GM10266 (cell line): ENCODE data around the gene ZNF765.
A peak's percentile ranks its signal among the peaks of the same experiment; 100 is the strongest.
"Not testable (repeated sequence)": the region's sequence is repeated elsewhere in the genome, so short reads cannot be mapped to it uniquely, and the experiment has no call there.

Experiments used
- DNase-seq: peaks from one replicate; pipeline ENCODE4 v3.0.0; 2012; ENCODE audit errors: extremely low spot score
- TF ChIP-seq, protein P1 (sequence below): IDR thresholded peaks from 2 replicates; pipeline ENCODE4 v1.5.1; 2012; ENCODE audit warnings: mild to moderate bottlenecking, low read depth; ENCODE audit not compliant: control insufficient read depth, insufficient read depth; ENCODE audit errors: missing control alignments

The ZNF765 gene

GRCh38 chr19:53431399-53432087 lies 36.6 kb downstream of the ZNF765 start, which contains the start of gene ZNF761:
Gene ZNF761, plus strand, starts transcription at chr19:53431984. Its CDS starts 15,285 bp downstream, at chr19:53447269.
- peak; percentile 91 for DNase-seq
- TF ChIP-seq, protein P1, sequence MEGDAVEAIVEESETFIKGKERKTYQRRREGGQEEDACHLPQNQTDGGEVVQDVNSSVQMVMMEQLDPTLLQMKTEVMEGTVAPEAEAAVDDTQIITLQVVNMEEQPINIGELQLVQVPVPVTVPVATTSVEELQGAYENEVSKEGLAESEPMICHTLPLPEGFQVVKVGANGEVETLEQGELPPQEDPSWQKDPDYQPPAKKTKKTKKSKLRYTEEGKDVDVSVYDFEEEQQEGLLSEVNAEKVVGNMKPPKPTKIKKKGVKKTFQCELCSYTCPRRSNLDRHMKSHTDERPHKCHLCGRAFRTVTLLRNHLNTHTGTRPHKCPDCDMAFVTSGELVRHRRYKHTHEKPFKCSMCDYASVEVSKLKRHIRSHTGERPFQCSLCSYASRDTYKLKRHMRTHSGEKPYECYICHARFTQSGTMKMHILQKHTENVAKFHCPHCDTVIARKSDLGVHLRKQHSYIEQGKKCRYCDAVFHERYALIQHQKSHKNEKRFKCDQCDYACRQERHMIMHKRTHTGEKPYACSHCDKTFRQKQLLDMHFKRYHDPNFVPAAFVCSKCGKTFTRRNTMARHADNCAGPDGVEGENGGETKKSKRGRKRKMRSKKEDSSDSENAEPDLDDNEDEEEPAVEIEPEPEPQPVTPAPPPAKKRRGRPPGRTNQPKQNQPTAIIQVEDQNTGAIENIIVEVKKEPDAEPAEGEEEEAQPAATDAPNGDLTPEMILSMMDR = peak; percentile 28

DNA sequence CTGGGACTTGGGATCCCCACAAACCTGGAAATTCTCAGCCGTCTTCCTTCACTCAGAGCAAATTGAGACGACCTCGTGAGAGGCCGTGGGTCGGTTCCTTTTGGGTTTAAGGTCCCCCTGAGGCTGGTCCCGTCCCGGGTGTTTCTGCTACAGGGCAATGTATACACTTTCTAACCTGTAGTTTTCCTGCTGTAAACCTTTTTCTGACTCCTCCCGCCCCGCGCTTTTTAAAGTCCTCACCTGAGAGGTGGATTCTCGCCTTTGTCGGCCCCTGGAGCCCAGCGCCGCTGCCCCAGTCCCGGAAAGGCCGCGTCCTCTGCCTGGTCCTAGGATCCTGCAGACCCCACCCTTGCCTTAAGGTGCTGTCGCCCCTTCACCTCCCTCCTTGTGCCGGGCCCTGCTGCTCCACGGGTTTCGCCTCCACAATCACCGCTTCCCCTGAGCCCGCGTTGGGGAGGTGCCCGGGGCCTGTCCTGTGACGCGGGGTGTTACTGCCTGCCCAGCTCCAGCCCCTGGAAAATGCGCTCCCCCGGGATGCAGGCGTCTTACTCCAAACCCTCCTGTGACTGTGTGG lies 37.2 kb downstream of the ZNF765 start:
- TF ChIP-seq, protein P1 = no peak

GRCh38 chr19:53443809-53444208 lies 48.9 kb downstream of the ZNF765 start:
- not testable (repeated sequence) for DNase-seq

More for the DNA sequence above, 37.2 kb downstream of the ZNF765 start:
- DNase-seq = no peak

GRCh38 chr19:53447196-53447595 lies 52.2 kb downstream of the ZNF765 start:
- DNase-seq = not testable (repeated sequence)

DNA sequence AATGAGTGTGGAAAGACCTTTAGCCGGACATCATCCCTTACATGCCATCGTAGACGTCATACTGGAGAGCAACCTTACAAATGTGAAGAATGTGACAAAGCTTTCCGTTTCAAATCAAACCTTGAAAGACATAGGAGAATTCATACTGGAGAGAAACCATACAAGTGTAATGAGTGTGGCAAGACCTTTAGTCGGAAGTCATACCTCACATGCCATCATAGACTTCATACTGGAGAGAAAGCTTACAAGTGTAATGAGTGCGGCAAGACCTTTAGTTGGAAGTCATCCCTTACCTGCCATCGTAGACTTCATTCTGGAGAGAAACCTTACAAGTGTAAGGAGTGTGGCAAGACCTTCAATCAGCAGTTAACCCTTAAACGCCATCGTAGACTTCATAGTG lies 60.9 kb downstream of the ZNF765 start:
- TF ChIP-seq, protein P1 = no peak
- no peak for DNase-seq

DNA sequence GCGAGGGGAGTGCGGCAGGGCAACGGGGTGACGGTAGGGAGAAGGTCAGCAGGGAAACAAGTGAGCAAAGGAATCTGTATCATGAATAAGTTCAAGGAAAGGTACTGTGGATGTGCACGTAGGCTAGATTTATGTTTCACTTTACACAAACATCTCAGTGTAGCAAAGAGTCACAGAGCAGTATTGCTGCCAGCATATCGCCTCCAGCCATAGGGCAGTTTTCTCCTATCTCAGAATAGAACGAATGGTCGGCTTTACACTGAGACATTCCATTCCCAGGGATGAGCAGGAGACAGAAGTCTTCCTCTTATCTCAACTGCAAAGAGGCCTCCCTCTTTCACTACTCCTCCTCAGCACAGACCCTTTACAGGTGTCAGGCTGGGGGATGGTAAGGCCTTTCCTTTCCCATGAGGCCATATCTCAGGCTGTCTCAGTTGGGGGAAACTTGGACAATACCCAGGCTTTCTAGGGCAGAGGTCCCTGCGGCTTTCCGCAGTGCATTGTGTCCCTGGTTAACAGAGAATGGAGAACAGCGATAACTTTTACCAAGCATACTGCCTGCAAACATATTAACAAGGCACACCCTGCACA lies 65.3 kb downstream of the ZNF765 start:
- not testable (repeated sequence) for DNase-seq

- TF ChIP-seq, protein P1 = no peak
- no peak for DNase-seq
These were observed 66.9 kb downstream of the ZNF765 start for GRCh38 chr19:53461866-53462265.

GRCh38 chr19:53462861-53463260 lies 67.9 kb downstream of the ZNF765 start:
- TF ChIP-seq, protein P1 = no peak
- DNase-seq = no peak
